Measurements from ENCODE around the gene TEC. TPM values are rescaled to one million over a fixed set of nuclear protein-coding genes. Genes with fewer than 3 reads are reported as not detected.

The TEC gene
- total RNA-seq, 2 donors from 2014 or later = 2.3 to 2.4 TPM

- Mint-ChIP-seq H3K4me3 (no peak overlapping the region), H3K27me3 (no peaks in the 10 kb centered on the region), H3K27ac (no peak overlapping the region), H3K36me3 (ENCODE audit: low read depth) (peaks cover 2% of the 10 kb centered on the region), H3K4me1 (peaks cover 60% of the 10 kb centered on the region)
- DNase-seq (no peak), ATAC-seq (no peak)
- H3K9me3 ChIP-seq (ENCODE audit: control insufficient read depth, low read length, poor library complexity, severe bottlenecking) = no peaks in the 10 kb centered on the region
Observed at GRCh38 chr4:48126621-48127020, 143.0 kb downstream of the TEC start.

- ATAC-seq = no peak
Observed at GRCh38 chr4:48124870-48125269, 144.8 kb downstream of the TEC start.

GRCh38 chr4:48122756-48123155 is 146.9 kb downstream of the TEC start:
- no peak for ATAC-seq
- peaks cover 51% of the 10 kb centered on the region for H3K4me1 Mint-ChIP-seq

More at GRCh38 chr4:48124870-48125269, 144.8 kb downstream of the TEC start:
- Mint-ChIP-seq H3K4me3 (peak overlapping the region; percentile 25), H3K27ac (no peak overlapping the region), H3K36me3 (ENCODE audit: low read depth) (peaks cover 2% of the 10 kb centered on the region), H3K4me1 (peaks cover 48% of the 10 kb centered on the region), H3K27me3 (no peaks in the 10 kb centered on the region)
- H3K9me3 ChIP-seq (ENCODE audit: control insufficient read depth, low read length, poor library complexity, severe bottlenecking) = no peaks in the 10 kb centered on the region
- DNase-seq = no peak

DNA sequence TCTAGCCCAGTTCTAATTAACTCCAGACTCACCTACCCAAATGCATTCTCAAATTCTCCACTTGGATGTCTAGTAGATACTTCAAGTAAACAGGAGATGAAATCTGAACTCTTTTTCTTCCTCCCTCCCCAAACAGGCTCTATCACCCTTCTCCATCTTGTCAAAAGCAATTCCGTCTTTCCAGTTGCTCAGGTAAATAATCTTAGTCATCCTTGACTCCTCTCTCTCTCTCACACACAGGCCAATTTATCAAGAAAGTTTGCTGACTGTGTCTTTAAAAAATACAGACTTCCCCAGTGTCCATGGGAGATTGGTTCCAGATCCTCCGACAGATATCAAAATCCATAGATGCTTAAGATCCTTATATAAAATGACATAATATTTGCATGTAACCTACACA is 148.5 kb downstream of the TEC start:
- Mint-ChIP-seq H3K36me3 (ENCODE audit: low read depth) (peaks cover 12% of the 10 kb centered on the region), H3K27ac (no peak overlapping the region), H3K4me3 (no peak overlapping the region), H3K27me3 (no peaks in the 10 kb centered on the region), H3K4me1 (peaks cover 52% of the 10 kb centered on the region)
- H3K9me3 ChIP-seq (ENCODE audit: control insufficient read depth, low read length, poor library complexity, severe bottlenecking) = no peaks in the 10 kb centered on the region
- ATAC-seq (no peak), DNase-seq (no peak)

More at GRCh38 chr4:48122756-48123155, 146.9 kb downstream of the TEC start:
- H3K4me3 Mint-ChIP-seq = no peak overlapping the region
- no peak overlapping the region for H3K27ac Mint-ChIP-seq
- no peaks in the 10 kb centered on the region for H3K9me3 ChIP-seq (ENCODE audit: control insufficient read depth, low read length, poor library complexity, severe bottlenecking)
- no peaks in the 10 kb centered on the region for H3K27me3 Mint-ChIP-seq
- peaks cover 9% of the 10 kb centered on the region for H3K36me3 Mint-ChIP-seq (ENCODE audit: low read depth)
- DNase-seq = no peak

DNA sequence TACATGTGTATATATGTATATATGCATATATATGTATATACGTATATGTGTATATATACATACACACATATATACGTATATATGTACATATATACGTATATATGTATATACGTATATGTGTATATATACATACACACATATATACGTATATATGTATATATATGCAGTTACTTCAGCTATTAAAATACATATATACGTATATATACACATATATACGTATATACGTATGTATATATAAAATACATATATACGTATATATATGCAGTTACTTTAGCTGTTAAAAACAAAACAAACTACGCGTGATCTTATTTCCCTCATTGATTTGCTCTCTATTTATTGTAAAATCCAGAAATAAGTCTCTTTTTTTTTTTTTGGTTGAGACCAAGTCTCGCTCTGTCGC is 149.5 kb downstream of the TEC start:
- Mint-ChIP-seq H3K27me3 (no peaks in the 10 kb centered on the region), H3K4me1 (peaks cover 47% of the 10 kb centered on the region), H3K36me3 (ENCODE audit: low read depth) (peaks cover 14% of the 10 kb centered on the region), H3K27ac (no peak overlapping the region), H3K4me3 (no peak overlapping the region)
- ATAC-seq (no peak), DNase-seq (no peak)
- H3K9me3 ChIP-seq (ENCODE audit: control insufficient read depth, low read length, poor library complexity, severe bottlenecking) = no peaks in the 10 kb centered on the region

DNA sequence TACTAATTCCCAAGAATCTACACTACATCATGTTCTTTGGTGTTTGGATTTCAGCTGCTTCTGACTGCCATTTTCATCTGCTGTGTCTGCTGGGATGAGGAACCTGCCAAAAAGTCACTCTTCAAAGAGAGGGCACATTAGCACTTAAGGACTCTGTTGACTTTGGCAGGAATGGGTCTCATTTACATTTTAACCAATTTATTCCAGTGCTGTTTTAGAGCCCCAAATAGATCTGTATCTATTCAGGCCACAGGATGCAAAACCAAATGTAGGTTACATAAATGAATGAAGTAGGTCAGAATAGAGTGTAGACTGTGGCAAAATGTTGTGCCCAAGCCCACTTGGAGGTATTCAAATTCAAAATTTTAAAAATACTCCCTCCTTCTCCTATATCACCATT is 150.0 kb downstream of the TEC start:
- Mint-ChIP-seq H3K4me3 (no peak overlapping the region), H3K27me3 (no peaks in the 10 kb centered on the region), H3K4me1 (peaks cover 43% of the 10 kb centered on the region), H3K27ac (peak overlapping the region; percentile 37), H3K36me3 (ENCODE audit: low read depth) (peaks cover 14% of the 10 kb centered on the region)
- H3K9me3 ChIP-seq (ENCODE audit: control insufficient read depth, low read length, poor library complexity, severe bottlenecking) = no peaks in the 10 kb centered on the region
- no peak for DNase-seq
- no peak for ATAC-seq

DNA sequence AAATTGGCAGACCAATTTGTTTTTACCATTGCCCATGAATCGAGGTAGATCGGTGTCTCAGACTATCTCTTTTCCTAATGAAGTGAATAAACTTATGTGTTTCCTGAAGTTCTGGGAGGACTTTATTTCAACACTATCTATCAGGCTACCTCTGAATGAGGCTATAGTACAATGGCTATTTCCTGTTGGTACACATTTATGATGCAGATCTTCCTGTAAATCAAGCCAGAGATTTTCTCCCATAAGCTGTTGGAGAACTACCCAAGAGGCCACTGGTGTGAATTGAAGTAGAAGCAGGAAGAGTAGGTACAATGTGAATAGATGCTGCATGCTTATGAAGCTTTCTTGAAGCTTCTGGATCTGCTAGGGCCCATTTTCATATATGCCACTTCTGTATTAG is 151.6 kb downstream of the TEC start:
- peaks cover 43% of the 10 kb centered on the region for H3K4me1 Mint-ChIP-seq
- no peaks in the 10 kb centered on the region for H3K27me3 Mint-ChIP-seq
- no peaks in the 10 kb centered on the region for H3K9me3 ChIP-seq (ENCODE audit: control insufficient read depth, low read length, poor library complexity, severe bottlenecking)
- no peak for ATAC-seq
- peaks cover 14% of the 10 kb centered on the region for H3K36me3 Mint-ChIP-seq (ENCODE audit: low read depth)
- no peak for DNase-seq
- no peak overlapping the region for H3K4me3 Mint-ChIP-seq
- peak overlapping the region; percentile 84 for H3K27ac Mint-ChIP-seq

DNA sequence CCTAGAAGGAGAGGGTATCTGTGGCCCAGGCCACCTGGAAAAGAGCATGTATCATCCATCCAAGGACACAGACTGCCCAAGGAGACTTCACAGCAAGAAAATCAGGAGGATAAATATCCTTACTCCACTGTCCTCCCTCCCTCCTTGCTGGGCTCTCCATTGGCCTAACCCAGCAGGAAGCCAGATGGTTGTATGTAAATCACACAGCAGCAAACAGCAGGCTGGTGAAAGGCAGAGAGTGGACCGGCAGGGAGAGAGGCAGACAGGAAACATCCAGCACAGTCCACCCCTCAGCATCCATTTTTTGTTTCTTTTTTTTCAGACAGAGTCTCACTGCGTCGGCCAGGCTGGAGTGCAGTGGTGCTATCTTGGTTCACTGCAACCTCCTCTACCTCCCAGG is 153.1 kb downstream of the TEC start:
- Mint-ChIP-seq H3K27ac (peak overlapping the region; percentile 84), H3K27me3 (no peaks in the 10 kb centered on the region), H3K36me3 (ENCODE audit: low read depth) (peaks cover 14% of the 10 kb centered on the region), H3K4me3 (no peak overlapping the region), H3K4me1 (peaks cover 54% of the 10 kb centered on the region)
- ATAC-seq (no peak), DNase-seq (no peak)
- H3K9me3 ChIP-seq (ENCODE audit: control insufficient read depth, low read length, poor library complexity, severe bottlenecking) = no peaks in the 10 kb centered on the region

GRCh38 chr4:48114412-48114811 is 155.2 kb downstream of the TEC start:
- H3K4me1 Mint-ChIP-seq = peaks cover 53% of the 10 kb centered on the region
- peak overlapping the region; percentile 55 for H3K4me3 Mint-ChIP-seq
- peaks cover 12% of the 10 kb centered on the region for H3K36me3 Mint-ChIP-seq (ENCODE audit: low read depth)
- peak overlapping the region; percentile 82 for H3K27ac Mint-ChIP-seq
- ATAC-seq (no peak), DNase-seq (no peak)
- H3K9me3 ChIP-seq (ENCODE audit: control insufficient read depth, low read length, poor library complexity, severe bottlenecking) = no peaks in the 10 kb centered on the region
- no peaks in the 10 kb centered on the region for H3K27me3 Mint-ChIP-seq

DNA sequence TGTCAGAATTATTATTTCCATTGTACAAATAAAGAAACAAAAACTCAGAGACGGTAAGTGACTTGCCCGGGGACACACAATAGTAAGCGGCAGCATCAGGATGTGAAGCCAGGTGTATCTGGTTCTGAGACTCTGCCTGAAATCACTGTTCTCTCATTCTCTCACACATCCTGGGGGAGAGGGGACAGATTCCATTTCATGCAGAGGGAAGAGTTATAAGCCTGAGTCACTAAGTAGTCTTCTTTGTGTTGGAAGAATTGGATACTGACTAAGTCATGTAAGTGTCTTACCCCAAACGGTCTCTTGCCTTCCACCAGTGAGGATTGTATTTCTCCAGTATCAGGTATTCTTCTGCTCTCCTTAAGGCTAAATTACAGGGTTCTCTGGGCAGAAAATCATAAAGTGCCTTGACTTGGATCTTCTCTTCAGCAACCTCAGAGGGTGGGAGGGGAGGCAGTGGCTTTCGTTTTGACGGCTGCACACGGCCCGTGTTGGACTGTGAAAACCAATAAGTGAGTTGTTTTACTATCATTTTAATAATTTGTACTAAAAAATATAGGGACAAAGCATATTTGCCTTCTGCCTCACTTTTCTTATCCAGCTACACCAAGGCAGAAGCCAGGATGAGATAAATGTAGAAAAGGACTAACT is 157.5 kb downstream of the TEC start:
- peak; percentile 66 for ATAC-seq
- Mint-ChIP-seq H3K27ac (peak overlapping the region; percentile 82), H3K4me3 (peak overlapping the region; percentile 78), H3K4me1 (peaks cover 36% of the 10 kb centered on the region), H3K27me3 (no peaks in the 10 kb centered on the region), H3K36me3 (ENCODE audit: low read depth) (peaks cover 8% of the 10 kb centered on the region)
- DNase-seq = no peak
- no peaks in the 10 kb centered on the region for H3K9me3 ChIP-seq (ENCODE audit: control insufficient read depth, low read length, poor library complexity, severe bottlenecking)

DNA sequence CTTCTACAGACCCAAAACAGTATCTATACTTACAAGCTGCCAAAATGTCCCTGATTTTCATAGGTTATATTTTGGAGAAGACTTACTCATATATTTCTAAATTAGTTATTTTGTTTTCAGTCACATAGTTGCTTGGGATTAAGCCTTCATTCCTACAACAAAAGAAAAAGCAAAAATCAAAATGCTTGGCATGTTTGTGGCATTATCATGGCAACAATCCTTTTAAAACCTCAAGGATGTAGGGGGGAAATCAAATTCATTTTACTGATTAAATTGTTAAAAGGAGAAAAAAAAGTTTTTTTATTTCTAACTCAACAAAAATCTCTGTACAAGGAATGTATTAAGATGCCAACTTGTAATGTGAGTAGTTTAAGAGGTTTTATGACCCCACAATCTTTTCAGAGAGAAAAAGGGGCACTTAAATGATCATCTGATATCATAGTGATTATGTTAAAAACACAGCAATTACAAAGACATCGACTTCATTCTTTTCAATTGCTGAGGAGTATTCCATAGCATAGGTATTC is 159.1 kb downstream of the TEC start:
- peaks cover 30% of the 10 kb centered on the region for H3K4me1 Mint-ChIP-seq
- peaks cover 7% of the 10 kb centered on the region for H3K36me3 Mint-ChIP-seq (ENCODE audit: low read depth)
- H3K4me3 Mint-ChIP-seq = no peak overlapping the region
- ATAC-seq = no peak
- H3K27ac Mint-ChIP-seq = peak overlapping the region; percentile 21
- no peak for DNase-seq
- H3K9me3 ChIP-seq (ENCODE audit: control insufficient read depth, low read length, poor library complexity, severe bottlenecking) = no peaks in the 10 kb centered on the region
- no peaks in the 10 kb centered on the region for H3K27me3 Mint-ChIP-seq

DNA sequence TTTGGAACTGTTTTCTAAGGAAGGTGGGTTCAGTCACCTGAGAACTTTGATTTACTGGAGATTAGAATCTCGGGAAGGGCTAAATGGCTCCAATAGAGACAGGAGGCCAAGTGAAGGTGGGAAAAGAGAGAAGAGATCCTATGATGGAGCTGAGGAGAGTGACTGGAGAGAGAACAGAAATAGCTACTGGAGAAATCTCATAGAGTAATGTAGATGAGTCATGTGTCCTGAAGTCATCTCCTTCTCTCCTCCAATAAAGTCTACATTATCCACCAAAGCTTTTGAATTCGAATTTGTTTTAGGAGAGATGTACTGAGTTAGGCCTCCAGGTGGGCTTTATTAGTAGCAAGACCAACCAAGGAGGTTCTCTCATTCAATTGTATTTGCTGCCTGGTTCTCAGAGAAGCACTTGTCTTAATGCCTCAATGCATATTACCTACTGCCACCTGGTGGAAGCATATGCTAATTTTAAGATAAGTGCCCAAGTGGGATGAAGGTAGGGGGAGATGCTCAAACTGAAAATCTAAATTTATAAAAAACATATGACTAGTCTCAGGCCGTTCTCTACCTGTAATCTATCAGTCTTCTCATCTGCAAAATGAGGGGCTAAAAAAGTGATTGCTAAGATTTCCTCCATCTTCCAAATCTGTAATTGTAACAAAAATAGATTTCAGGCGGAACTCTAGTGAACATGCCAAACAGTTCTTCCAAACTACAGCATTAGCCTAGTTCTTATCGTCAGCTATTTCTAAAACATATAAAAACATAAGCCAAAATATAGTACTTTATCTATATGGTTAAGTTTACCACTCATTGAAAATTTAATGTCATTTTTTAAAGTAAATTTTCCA is 160.0 kb downstream of the TEC start:
- no peaks in the 10 kb centered on the region for H3K9me3 ChIP-seq (ENCODE audit: control insufficient read depth, low read length, poor library complexity, severe bottlenecking)
- peak; percentile 80 for ATAC-seq
- peaks cover 30% of the 10 kb centered on the region for H3K4me1 Mint-ChIP-seq
- peak overlapping the region; percentile 21 for H3K27ac Mint-ChIP-seq
- no peaks in the 10 kb centered on the region for H3K27me3 Mint-ChIP-seq
- no peak for DNase-seq
- peaks cover 9% of the 10 kb centered on the region for H3K36me3 Mint-ChIP-seq (ENCODE audit: low read depth)
- H3K4me3 Mint-ChIP-seq = no peak overlapping the region

DNA sequence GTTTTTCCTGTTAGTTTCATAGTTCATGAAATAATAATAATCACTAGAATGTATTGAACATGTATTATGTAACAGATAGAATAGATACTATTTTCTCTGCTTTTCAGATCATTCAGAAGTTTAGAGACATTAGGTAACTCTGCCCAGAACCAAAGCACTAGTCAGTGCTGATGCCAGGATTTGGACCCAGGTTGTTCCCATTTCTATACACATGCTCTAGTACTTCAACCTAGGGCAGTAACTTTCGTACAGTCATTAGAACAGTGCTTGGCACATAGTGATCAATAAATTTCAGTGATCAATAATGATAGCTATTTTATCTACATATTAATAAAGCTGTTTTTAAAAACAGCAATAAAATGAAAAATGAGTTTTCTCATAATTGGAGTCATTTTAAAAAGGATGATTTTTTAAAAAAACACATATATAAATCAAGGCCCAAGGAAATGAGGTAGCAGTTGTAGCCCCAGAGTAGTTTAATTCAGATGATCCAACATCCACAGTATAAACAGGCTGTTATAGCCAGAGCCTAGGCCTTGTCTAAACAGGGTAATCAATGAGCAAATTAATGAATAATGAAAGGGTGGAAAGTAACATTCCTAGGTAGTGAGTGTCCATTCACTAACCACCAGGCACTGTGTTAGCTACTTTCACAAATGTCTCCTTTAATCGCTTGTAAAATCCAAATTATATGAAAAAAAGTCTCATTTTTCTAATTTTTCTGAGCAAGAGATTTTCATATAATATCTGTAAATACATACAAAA is 161.1 kb downstream of the TEC start:
- H3K9me3 ChIP-seq (ENCODE audit: control insufficient read depth, low read length, poor library complexity, severe bottlenecking) = no peaks in the 10 kb centered on the region
- Mint-ChIP-seq H3K4me3 (no peak overlapping the region), H3K36me3 (ENCODE audit: low read depth) (peaks cover 7% of the 10 kb centered on the region), H3K27ac (no peak overlapping the region), H3K27me3 (no peaks in the 10 kb centered on the region), H3K4me1 (peaks cover 25% of the 10 kb centered on the region)
- DNase-seq (no peak), ATAC-seq (no peak)
